GM19468 (cell line): ENCODE results near the gene SLC29A3.
"Not testable (repeated sequence)": the region's sequence is repeated elsewhere in the genome, so short reads cannot be mapped to it uniquely, and the experiment has no call there.

Source experiments
- ATAC-seq: cut with Tn5 transposase; IDR thresholded peaks from one replicate; pipeline ENCODE4 v1.9.1; 2021; ENCODE audit warnings: mild to moderate bottlenecking, moderate library complexity, moderate number of reproducible peaks; ENCODE audit not compliant: unreplicated experiment; ENCODE audit errors: extremely low read depth

SLC29A3 gene

GRCh38 chr10:71319042-71319799, at the start of gene SLC29A3:
Gene SLC29A3 (plus strand): TSS chr10:71319259. CDS start chr10:71319310, 51 bp downstream.
- ATAC-seq = no peak

GRCh38 chr10:71269301-71270288, 49.5 kb upstream of the SLC29A3 start:
- no peak for ATAC-seq

- no peak for ATAC-seq
Measured at GRCh38 chr10:71270301-71271220, 48.5 kb upstream of the SLC29A3 start.

GRCh38 chr10:71271662-71272055, 47.4 kb upstream of the SLC29A3 start:
- no peak for ATAC-seq

GRCh38 chr10:71272056-71272771, 46.8 kb upstream of the SLC29A3 start:
- ATAC-seq = no peak

GRCh38 chr10:71272974-71273373, 46.1 kb upstream of the SLC29A3 start:
- ATAC-seq = not testable (repeated sequence)

GRCh38 chr10:71273506-71273905, 45.6 kb upstream of the SLC29A3 start:
- no peak for ATAC-seq

- no peak for ATAC-seq
Measured at GRCh38 chr10:71274901-71275796, 43.9 kb upstream of the SLC29A3 start.

- ATAC-seq = no peak
Measured at GRCh38 chr10:71276873-71277272, 42.2 kb upstream of the SLC29A3 start.

GRCh38 chr10:71277914-71278665, 41.0 kb upstream of the SLC29A3 start:
- ATAC-seq = no peak

GRCh38 chr10:71278691-71279588, 40.1 kb upstream of the SLC29A3 start:
- no peak for ATAC-seq

- no peak for ATAC-seq
Measured at GRCh38 chr10:71279590-71280170, 39.4 kb upstream of the SLC29A3 start.

GRCh38 chr10:71280216-71280615, 38.8 kb upstream of the SLC29A3 start:
- ATAC-seq = no peak

- ATAC-seq = no peak
Measured at GRCh38 chr10:71280825-71281224, 38.2 kb upstream of the SLC29A3 start.

GRCh38 chr10:71281646-71282322, 37.3 kb upstream of the SLC29A3 start:
- ATAC-seq = no peak

- ATAC-seq = no peak
Measured at GRCh38 chr10:71282323-71282680, 36.8 kb upstream of the SLC29A3 start.
